T-helper 1 cell treated with Interleukin-12 subunit alpha and Interleukin-12 subunit beta and Interleukin-4 antibody, amounts not matched to agents 30 μg/mL and 1 μg/mL, for 36 hours (primary cell): ENCODE data around the gene PDGFRB.

Source experiments
- H3K27ac Mint-ChIP-seq: one replicate; pipeline ENCODE4 v1.8.0; 2021; ENCODE audit warnings: mild to moderate bottlenecking, mixed read lengths
- H3K27me3 Mint-ChIP-seq: one replicate; pipeline ENCODE4 v1.8.0; 2021; ENCODE audit warnings: low read depth, mixed read lengths
- H3K36me3 Mint-ChIP-seq: one replicate; pipeline ENCODE4 v1.8.0; 2021; ENCODE audit warnings: low read depth, mixed read lengths
- H3K4me1 Mint-ChIP-seq: one replicate; pipeline ENCODE4 v1.8.0; 2021; ENCODE audit warnings: low read depth, mixed read lengths
- H3K4me3 Mint-ChIP-seq: one replicate; pipeline ENCODE4 v1.8.0; 2021; ENCODE audit warnings: mild to moderate bottlenecking, moderate library complexity, mixed read lengths
- H3K9me3 Mint-ChIP-seq: one replicate; pipeline ENCODE4 v1.8.0; 2021; ENCODE audit warnings: mixed read lengths

Gene PDGFRB

GRCh38 chr5:150155258-150156026 lies at the start of gene PDGFRB:
Gene PDGFRB (minus strand): TSS chr5:150155845. CDS start chr5:150137047, 18,798 bp downstream.
- Mint-ChIP-seq H3K27me3 (peaks cover 30% of the 10 kb centered on the region), H3K36me3 (peaks cover 4% of the 10 kb centered on the region), H3K4me3 (peak within 1 kb of the TSS; percentile 77), H3K4me1 (peaks cover 20% of the 10 kb centered on the region), H3K27ac (peak within 1 kb of the TSS; percentile 67), H3K9me3 (no peaks in the 10 kb centered on the region)

DNA sequence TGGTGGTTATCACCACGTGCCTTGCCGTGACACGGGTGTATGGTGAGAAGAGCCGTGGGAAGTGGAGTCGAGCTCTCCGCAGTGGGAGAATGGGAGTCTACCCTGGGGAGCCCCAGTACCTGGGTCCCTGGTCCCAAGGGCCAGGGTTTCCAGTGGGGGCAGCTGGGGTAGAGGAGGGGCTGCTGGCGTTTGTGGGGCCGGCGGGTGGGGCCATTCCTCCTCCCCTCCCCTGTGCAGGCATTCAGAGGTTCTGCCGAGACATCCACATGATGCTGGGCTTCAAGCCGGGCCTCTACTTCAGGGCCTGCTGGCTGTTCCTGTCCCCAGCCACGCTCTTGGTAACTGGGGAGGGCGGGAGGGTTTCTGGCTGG lies 48.9 kb upstream of the PDGFRB start:
- Mint-ChIP-seq H3K9me3 (no peaks in the 10 kb centered on the region), H3K4me3 (no peak overlapping the region), H3K27ac (no peak overlapping the region), H3K36me3 (no peaks in the 10 kb centered on the region), H3K4me1 (peaks cover 8% of the 10 kb centered on the region), H3K27me3 (peaks cover 20% of the 10 kb centered on the region)

DNA sequence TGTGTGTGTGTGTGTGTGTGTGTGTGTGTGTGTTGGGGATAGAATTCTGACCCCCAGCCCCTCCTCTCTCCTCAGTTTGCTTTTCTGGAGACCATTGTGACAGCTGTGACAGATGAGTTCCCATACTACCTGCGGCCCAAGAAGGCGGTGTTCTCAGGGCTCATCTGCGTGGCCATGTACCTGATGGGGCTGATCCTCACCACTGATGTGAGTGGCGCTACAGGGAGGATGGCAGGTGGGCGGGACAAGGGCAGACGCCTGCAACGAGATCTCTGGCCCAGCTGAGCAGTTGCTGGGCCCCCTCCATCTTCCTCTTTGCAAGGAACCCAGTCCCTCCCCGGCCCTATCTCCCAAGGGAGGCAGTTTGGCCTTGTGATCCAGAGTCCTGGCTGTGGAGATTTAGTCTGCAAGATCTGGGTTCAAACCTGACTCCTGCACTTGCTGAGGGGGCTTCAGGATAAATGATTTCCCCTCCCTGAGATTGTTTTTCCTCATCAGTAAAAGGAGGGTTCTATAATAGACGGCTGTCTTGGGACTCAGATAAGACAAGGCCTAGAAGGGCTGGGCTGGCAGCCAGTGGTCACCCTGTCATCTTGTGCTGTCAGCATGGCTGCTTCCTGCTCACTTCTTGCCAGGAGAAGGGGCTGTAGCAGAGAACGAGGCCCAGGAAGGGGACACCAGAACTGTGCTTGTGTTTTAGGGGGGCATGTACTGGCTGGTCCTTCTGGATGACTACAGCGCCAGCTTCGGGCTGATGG lies 48.4 kb upstream of the PDGFRB start:
- H3K27me3 Mint-ChIP-seq, result peaks cover 23% of the 10 kb centered on the region
- H3K4me1 Mint-ChIP-seq, result peaks cover 4% of the 10 kb centered on the region
- H3K9me3 Mint-ChIP-seq, result no peaks in the 10 kb centered on the region
- no peaks in the 10 kb centered on the region for H3K36me3 Mint-ChIP-seq
- no peak overlapping the region for H3K4me3 Mint-ChIP-seq
- no peak overlapping the region for H3K27ac Mint-ChIP-seq

- no peak overlapping the region for H3K4me3 Mint-ChIP-seq
- H3K27me3 Mint-ChIP-seq, result peaks cover 9% of the 10 kb centered on the region
- H3K36me3 Mint-ChIP-seq, result no peaks in the 10 kb centered on the region
- H3K4me1 Mint-ChIP-seq, result no peaks in the 10 kb centered on the region
- H3K27ac Mint-ChIP-seq, result no peak overlapping the region
- H3K9me3 Mint-ChIP-seq, result no peaks in the 10 kb centered on the region
These were observed 46.9 kb upstream of the PDGFRB start for GRCh38 chr5:150202501-150202900.

- no peaks in the 10 kb centered on the region for H3K36me3 Mint-ChIP-seq
- no peak overlapping the region for H3K4me3 Mint-ChIP-seq
- no peaks in the 10 kb centered on the region for H3K4me1 Mint-ChIP-seq
- no peaks in the 10 kb centered on the region for H3K9me3 Mint-ChIP-seq
- H3K27me3 Mint-ChIP-seq, result peaks cover 15% of the 10 kb centered on the region
- H3K27ac Mint-ChIP-seq, result no peak overlapping the region
These were observed 41.8 kb upstream of the PDGFRB start for GRCh38 chr5:150197476-150197875.

DNA sequence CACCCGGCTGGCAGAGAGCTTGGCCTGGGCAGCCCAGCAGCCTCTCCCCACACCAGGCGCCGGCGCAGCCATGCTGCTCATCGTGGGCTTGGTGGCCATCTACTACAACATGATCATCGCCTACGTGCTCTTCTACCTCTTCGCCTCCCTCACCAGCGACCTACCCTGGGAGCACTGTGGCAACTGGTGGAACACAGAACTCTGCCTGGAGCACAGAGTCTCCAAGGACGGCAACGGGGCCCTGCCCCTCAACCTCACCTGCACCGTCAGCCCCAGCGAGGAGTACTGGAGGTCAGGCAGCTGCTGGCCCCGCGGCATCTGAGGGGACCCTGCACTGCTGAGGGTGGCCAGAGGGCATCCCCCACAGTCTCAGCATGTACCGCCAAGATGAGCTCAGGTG lies 41.3 kb upstream of the PDGFRB start:
- Mint-ChIP-seq H3K27ac (no peak overlapping the region), H3K9me3 (no peaks in the 10 kb centered on the region), H3K36me3 (no peaks in the 10 kb centered on the region), H3K4me3 (no peak overlapping the region), H3K27me3 (peaks cover 19% of the 10 kb centered on the region), H3K4me1 (no peaks in the 10 kb centered on the region)

DNA sequence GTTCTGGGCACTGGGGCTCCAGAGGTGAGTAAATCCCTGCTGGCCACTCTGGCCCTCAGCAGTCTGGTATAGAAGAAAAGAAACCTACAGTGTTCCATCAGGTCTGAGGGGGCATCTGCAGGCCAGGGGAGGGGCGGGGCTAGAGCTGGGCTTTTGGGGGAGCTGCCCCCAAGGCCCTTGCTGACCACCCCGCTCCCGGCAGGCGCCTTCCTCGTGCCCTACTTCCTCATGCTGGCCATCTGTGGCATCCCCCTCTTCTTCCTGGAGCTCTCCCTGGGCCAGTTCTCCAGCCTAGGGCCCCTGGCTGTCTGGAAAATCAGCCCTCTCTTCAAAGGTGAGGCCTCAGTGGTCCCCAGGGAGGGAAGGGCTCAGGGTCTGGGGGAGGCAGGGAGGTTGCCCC lies 40.9 kb upstream of the PDGFRB start:
- Mint-ChIP-seq H3K27me3 (peaks cover 23% of the 10 kb centered on the region), H3K36me3 (no peaks in the 10 kb centered on the region), H3K4me1 (no peaks in the 10 kb centered on the region), H3K27ac (no peak overlapping the region), H3K4me3 (no peak overlapping the region), H3K9me3 (no peaks in the 10 kb centered on the region)

GRCh38 chr5:150195736-150196485 lies 40.3 kb upstream of the PDGFRB start:
- Mint-ChIP-seq H3K27me3 (peaks cover 27% of the 10 kb centered on the region), H3K36me3 (no peaks in the 10 kb centered on the region)

DNA sequence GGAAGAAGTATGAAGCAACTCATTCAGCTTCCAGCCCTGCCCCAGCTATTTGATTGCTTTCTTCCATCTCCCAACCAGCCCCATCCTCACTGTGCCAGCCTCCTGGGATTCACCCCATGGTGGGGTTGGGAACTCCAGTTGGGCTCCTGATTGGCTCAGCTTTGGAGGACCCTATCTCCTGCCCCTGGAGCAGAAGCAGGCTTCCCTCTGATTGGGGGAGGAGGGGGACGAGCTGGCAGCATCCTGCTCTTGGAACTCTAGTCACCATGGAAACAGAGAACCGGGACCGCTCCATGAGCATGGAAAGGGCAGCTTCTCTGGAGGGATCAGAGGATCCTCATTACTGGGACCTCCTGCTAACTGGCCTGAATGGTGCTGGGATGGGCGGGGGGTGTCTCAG lies 36.8 kb upstream of the PDGFRB start:
- no peaks in the 10 kb centered on the region for H3K9me3 Mint-ChIP-seq
- no peak overlapping the region for H3K27ac Mint-ChIP-seq
- no peaks in the 10 kb centered on the region for H3K4me1 Mint-ChIP-seq
- no peak overlapping the region for H3K4me3 Mint-ChIP-seq
- H3K27me3 Mint-ChIP-seq, result peaks cover 44% of the 10 kb centered on the region
- no peaks in the 10 kb centered on the region for H3K36me3 Mint-ChIP-seq

More at GRCh38 chr5:150195736-150196485, 40.3 kb upstream of the PDGFRB start:
- Mint-ChIP-seq H3K9me3 (no peaks in the 10 kb centered on the region), H3K4me3 (no peak overlapping the region), H3K4me1 (no peaks in the 10 kb centered on the region), H3K27ac (no peak overlapping the region)

- no peak overlapping the region for H3K4me3 Mint-ChIP-seq
- no peaks in the 10 kb centered on the region for H3K4me1 Mint-ChIP-seq
- no peak overlapping the region for H3K27ac Mint-ChIP-seq
- H3K36me3 Mint-ChIP-seq, result no peaks in the 10 kb centered on the region
- peaks cover 48% of the 10 kb centered on the region for H3K27me3 Mint-ChIP-seq
- H3K9me3 Mint-ChIP-seq, result no peaks in the 10 kb centered on the region
These were observed 35.3 kb upstream of the PDGFRB start for GRCh38 chr5:150190987-150191386.

GRCh38 chr5:150190503-150190979 lies 34.9 kb upstream of the PDGFRB start:
- peaks cover 48% of the 10 kb centered on the region for H3K27me3 Mint-ChIP-seq
- H3K4me3 Mint-ChIP-seq, result no peak overlapping the region
- H3K4me1 Mint-ChIP-seq, result no peaks in the 10 kb centered on the region
- no peak overlapping the region for H3K27ac Mint-ChIP-seq
- no peaks in the 10 kb centered on the region for H3K36me3 Mint-ChIP-seq
- no peaks in the 10 kb centered on the region for H3K9me3 Mint-ChIP-seq

DNA sequence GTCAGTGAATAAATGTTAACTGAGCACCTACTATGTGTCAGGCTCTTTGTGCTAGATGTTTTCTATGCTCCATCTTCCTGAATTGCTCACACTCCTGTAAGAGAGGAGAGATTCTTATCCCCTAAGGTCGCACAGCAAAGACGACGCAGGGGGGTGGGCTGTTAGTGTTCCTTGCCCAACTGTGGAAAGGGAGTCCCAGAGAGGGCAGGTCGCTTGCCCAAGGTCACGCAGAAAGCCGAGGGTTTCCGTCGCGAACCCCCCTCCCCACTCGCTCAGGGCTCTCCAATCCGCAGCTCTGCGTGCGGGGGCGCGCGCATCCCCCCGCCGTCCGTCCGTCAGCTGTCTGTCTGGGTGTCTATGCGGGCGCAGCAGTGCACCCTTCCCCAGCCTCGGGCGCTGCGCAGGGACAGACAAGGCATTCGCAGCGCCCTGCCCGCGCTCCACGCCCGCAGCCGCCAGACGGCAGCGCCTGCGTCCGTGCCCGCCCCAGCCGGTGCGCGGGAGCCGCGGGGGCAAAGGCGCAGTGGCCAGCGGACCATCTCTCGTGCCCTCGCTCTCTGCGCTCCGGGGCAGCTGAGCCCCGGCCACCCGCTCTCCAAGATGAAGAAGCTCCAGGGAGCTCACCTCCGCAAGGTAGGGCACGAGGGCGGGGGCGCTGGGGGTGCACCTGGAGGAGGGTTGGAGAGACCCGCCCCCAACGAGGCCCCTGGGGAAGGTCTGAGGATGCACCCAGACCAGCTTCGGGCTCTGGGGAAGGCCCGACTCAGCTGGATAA lies 34.3 kb upstream of the PDGFRB start, which contains the start of gene SLC6A7:
Gene SLC6A7, plus strand, starts transcription at position 335 of the 775 bp plus-strand sequence. Its CDS starts 266 bp downstream, at position 601.
- Mint-ChIP-seq H3K9me3 (no peaks in the 10 kb centered on the region), H3K36me3 (no peaks in the 10 kb centered on the region), H3K4me3 (no peak within 1 kb of the TSS), H3K27me3 (peaks cover 48% of the 10 kb centered on the region), H3K4me1 (no peaks in the 10 kb centered on the region), H3K27ac (no peak within 1 kb of the TSS)

- H3K36me3 Mint-ChIP-seq, result no peaks in the 10 kb centered on the region
- H3K27me3 Mint-ChIP-seq, result peaks cover 48% of the 10 kb centered on the region
- H3K9me3 Mint-ChIP-seq, result no peaks in the 10 kb centered on the region
- H3K27ac Mint-ChIP-seq, result no peak overlapping the region
- no peaks in the 10 kb centered on the region for H3K4me1 Mint-ChIP-seq
- H3K4me3 Mint-ChIP-seq, result no peak overlapping the region
These were observed 33.7 kb upstream of the PDGFRB start for GRCh38 chr5:150189326-150189725.
